HepG2 (cell line): ENCODE results near the gene KAZN. TPM values are rescaled to one million over a fixed set of nuclear protein-coding genes. Genes with fewer than 3 reads are reported as not detected.

ENCODE experiments used
- ATAC-seq: fragments of 200-7000 bp; cut with Tn5 transposase; 3 replicates; pipeline ENCODE4 v1.9.1; 2020; ENCODE audit warnings: mild to moderate bottlenecking, moderate library complexity
- BruUV-seq: library from RNA; stranded (reverse); fragments of 400-500 nt; replicated peaks from 2 replicates; lab custom pipeline; 2021; lab: Mats Ljungman, UMichigan
- CTCF ChIA-PET: fragments of 300-600 bp; formaldehyde crosslinking; extraction: SDS; loops from one replicate; lab custom pipeline; 2021; ENCODE audit warnings: low total read pairs, inconsistent platforms, low intra/inter-chr PET ratio; lab: Yijun Ruan, JAX
- POLR2A ChIA-PET: fragments of 350-600 bp; sonication (Branson Sonifier 250); formaldehyde crosslinking; loops from one replicate; lab custom pipeline; 2020; ENCODE audit warnings: antibody characterized with exemption, inconsistent platforms; lab: Yijun Ruan, JAX
- DNase-seq: peaks from one replicate; pipeline ENCODE4 v3.0.0-alpha.2; 2015; ENCODE audit warnings: low spot score
- FAIRE-seq: peaks from 3 replicates; lab custom pipeline; 2011; peaks lifted over from hg19 to GRCh38; lab: Jason Lieb, UNC
- H2AFZ ChIP-seq: one replicate; pipeline ENCODE4 v1.6.1; 2011; ENCODE audit warnings: low read length, inconsistent platforms
- H3K27ac ChIP-seq: fragments of 300-600 bp; 3 replicates; pipeline ENCODE4 v1.8.0; 2011; ENCODE audit warnings: mixed run types, mild to moderate bottlenecking, mixed read lengths, low read length, inconsistent platforms; ENCODE audit not compliant: insufficient read depth; ENCODE audit errors: extremely low read length
- H3K27me3 ChIP-seq, 2 experiments: fragments of 200-600 bp in 1 of 2; 2 replicates in 1 of 2; 3 replicates in 1 of 2; pipeline versions ENCODE4 v1.6.0 to v1.8.0; 2011; ENCODE audit warnings: low read length in 2 of 2, mild to moderate bottlenecking in 2 of 2, moderate library complexity in 2 of 2, inconsistent platforms in 1 of 2; ENCODE audit not compliant: insufficient read depth in 2 of 2, control insufficient read depth in 1 of 2
- H3K36me3 ChIP-seq, 2 experiments: fragments of 200-600 bp in 1 of 2; replicated peaks in 1 of 2; 2 replicates in 1 of 2; 3 replicates in 1 of 2; pipeline versions ENCODE4 v1.5.1 to v1.8.0; 2011; ENCODE audit warnings: low read length in 2 of 2, inconsistent platforms in 1 of 2; ENCODE audit not compliant: insufficient read depth in 2 of 2, control insufficient read depth in 1 of 2
- H3K4me1 ChIP-seq: 2 replicates; pipeline ENCODE4 v1.5.1; 2012; ENCODE audit warnings: low read length, inconsistent platforms; ENCODE audit not compliant: insufficient read depth
- H3K4me2 ChIP-seq: 2 replicates; pipeline ENCODE4 v1.6.0; 2011; ENCODE audit warnings: low read depth, low read length, inconsistent platforms
- H3K4me3 ChIP-seq, 3 experiments: fragments of 200-600 bp in 1 of 3; sonication (generic), shearing (Covaris generic) in 1 of 3; replicated peaks in 1 of 3; 2 replicates each; pipeline ENCODE4 v1.5.1; 2011 to 2016; ENCODE audit warnings: low read length in 3 of 3, inconsistent platforms in 2 of 3, low read depth in 2 of 3, mild to moderate bottlenecking in 2 of 3, control low read depth in 1 of 3, mixed read lengths in 1 of 3; ENCODE audit not compliant: insufficient read depth in 1 of 3
- H3K79me2 ChIP-seq: one replicate; pipeline ENCODE4 v1.6.1; 2011; ENCODE audit warnings: low read length, inconsistent platforms; ENCODE audit not compliant: insufficient read depth
- H3K9ac ChIP-seq: 2 replicates; pipeline ENCODE4 v1.6.0; 2011; ENCODE audit warnings: mild to moderate bottlenecking, low read depth, low read length, inconsistent platforms; ENCODE audit not compliant: insufficient read depth
- H3K9me3 ChIP-seq: 2 replicates; pipeline ENCODE4 v1.5.1; 2012; ENCODE audit warnings: mild to moderate bottlenecking, low read length
- H4K20me1 ChIP-seq: 2 replicates; pipeline ENCODE4 v1.6.0; 2011; ENCODE audit warnings: inconsistent platforms, mild to moderate bottlenecking, low read length, moderate library complexity; ENCODE audit not compliant: insufficient read depth
- AKAP8 ChIP-seq: sonication (generic); formaldehyde crosslinking; IDR thresholded peaks from 2 replicates; pipeline ENCODE4 v1.5.1; 2020; ENCODE audit warnings: mild to moderate bottlenecking, missing genetic modification reagents
- CBFB ChIP-seq: sonication (generic); formaldehyde crosslinking; IDR thresholded peaks from 2 replicates; pipeline ENCODE4 v1.4.0; 2020; ENCODE audit warnings: missing genetic modification reagents
- CBX1 ChIP-seq: IDR thresholded peaks from one replicate; pipeline ENCODE4 v1.6.1; 2016; ENCODE audit warnings: antibody characterized with exemption, low read depth
- FOXC1 ChIP-seq: sonication (generic); formaldehyde crosslinking; IDR thresholded peaks from 2 replicates; pipeline ENCODE4 v1.8.0; 2022; ENCODE audit warnings: mild to moderate bottlenecking, missing genetic modification reagents, borderline replicate concordance
- GABPB1 ChIP-seq: IDR thresholded peaks from 2 replicates; pipeline ENCODE4 v1.6.1; 2016; ENCODE audit warnings: mild to moderate bottlenecking, missing genetic modification reagents, moderate library complexity, missing compliant biosample characterization
- SALL2 ChIP-seq: sonication (generic); formaldehyde crosslinking; IDR thresholded peaks from 2 replicates; pipeline ENCODE4 v1.8.1; 2023; ENCODE audit warnings: mild to moderate bottlenecking, missing genetic modification reagents, inconsistent platforms
- SMAD1 ChIP-seq: sonication (generic); formaldehyde crosslinking; IDR thresholded peaks from 2 replicates; pipeline ENCODE4 v1.4.0; 2020; ENCODE audit warnings: missing genetic modification reagents, low read depth, mild to moderate bottlenecking, borderline replicate concordance
- TFE3 ChIP-seq: IDR thresholded peaks from 2 replicates; pipeline ENCODE4 v1.6.1; 2016
- TRIM24 ChIP-seq: sonication (generic); formaldehyde crosslinking; IDR thresholded peaks from 2 replicates; pipeline ENCODE4 v1.8.0; 2022; ENCODE audit warnings: mild to moderate bottlenecking, missing genetic modification reagents
- ZNF557 ChIP-seq: sonication (generic); formaldehyde crosslinking; IDR thresholded peaks from 2 replicates; pipeline ENCODE4 v1.4.0; 2020; ENCODE audit warnings: missing genetic modification reagents
- WGBS: methylation state at CpG from one replicate; pipeline ENCODE4 v1.1.6; 2017; ENCODE audit warnings: low lambda C conversion rate; 5-methylcytosine and 5-hydroxymethylcytosine counted together
- in situ Hi-C: cut with HindIII; loops from 2 replicates; pipeline ENCODE4 v1.10.0; 2017; ENCODE audit warnings: low pct_unique_long_range_greater_than_20kb; ENCODE audit not compliant: extremely low pct_ligation_motif_present
- intact Hi-C: fragments of 100-400 bp; cut with micrococcal nuclease; formaldehyde crosslinking; loops from one replicate; pipeline ENCODE4 v1.10.0; 2022; ENCODE audit not compliant: unreplicated experiment
- polyA plus RNA-seq, 8 experiments: library from polyadenylated mRNA; depleted of rRNA in 3 of 8; stranded (reverse) in 7 of 8; unstranded in 1 of 8; fragments of >200 nt; fragmentation: Illumina TruSeq in 4 of 8; extraction: Trizol in 4 of 8; gene quantifications; 2 replicates each; pipeline versions ENCODE4 v1.2.1 to v1.2.3, GENCODE V29; 2011 to 2016; ENCODE audit warnings: low read depth in 4 of 8, missing spikeins in 1 of 8, mixed read lengths in 1 of 8; ENCODE audit not compliant: insufficient read depth in 1 of 8
- total RNA-seq, 5 experiments: library from RNA; depleted of rRNA; stranded (reverse); fragments of >200 nt; fragmentation: Illumina TruSeq; extraction: Trizol; gene quantifications; 2 replicates each; pipeline ENCODE4 v1.2.3, GENCODE V29; 2016; ENCODE audit warnings: low read depth in 1 of 5
- TF ChIP-seq, protein P1 (sequence below): sonication (generic); formaldehyde crosslinking; IDR thresholded peaks from 2 replicates; pipeline ENCODE4 v1.4.0; 2020; ENCODE audit warnings: missing genetic modification reagents, borderline replicate concordance
- TF ChIP-seq, protein P2 (sequence below): sonication (generic); formaldehyde crosslinking; IDR thresholded peaks from 2 replicates; pipeline ENCODE4 v1.4.0; 2020; ENCODE audit warnings: missing genetic modification reagents, borderline replicate concordance
- TF ChIP-seq, protein P3 (sequence below): IDR thresholded peaks from 2 replicates; pipeline ENCODE4 v1.6.1; 2016; ENCODE audit warnings: low read depth

KAZN gene
- total and polyA plus RNA-seq, 2 of the 13 experiments (the other 11 are each of a cell fraction or from before 2014, with no cell fraction given), result 10.4 to 13.5 TPM

DNA sequence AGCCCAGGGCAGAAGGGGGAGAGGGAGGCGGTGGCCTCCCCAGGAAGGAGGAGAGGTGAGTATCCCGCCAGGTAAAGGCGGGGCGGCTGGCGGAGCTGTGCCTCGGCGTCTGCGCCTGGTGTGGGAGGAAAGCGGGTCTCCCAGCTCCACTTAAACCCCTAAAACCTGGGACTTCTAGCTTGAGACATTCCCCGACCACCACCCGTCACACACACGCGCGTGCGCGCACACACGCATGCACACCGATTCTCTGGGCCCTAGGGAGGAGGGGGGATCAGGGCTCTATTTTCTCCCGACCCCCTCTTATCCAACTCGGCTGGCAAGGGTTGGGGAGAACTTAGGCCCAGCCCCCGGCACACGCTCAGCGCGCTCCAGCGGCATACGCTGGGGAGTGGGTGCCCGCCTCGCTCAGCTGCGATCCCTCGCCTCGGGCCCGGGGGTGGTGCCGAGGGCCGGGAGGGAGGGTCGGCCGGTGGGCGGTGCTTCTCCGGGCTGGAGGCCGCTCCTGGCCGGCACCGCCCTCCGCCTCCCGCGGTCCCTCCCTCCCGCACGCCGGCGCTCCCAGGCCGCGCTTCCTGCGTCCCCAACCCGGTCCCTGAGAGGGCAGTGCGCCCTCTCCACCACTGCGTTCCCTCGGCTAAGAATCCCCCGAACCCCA, 554.8 kb downstream of the KAZN start, which contains the start of gene TMEM51:
TSS of gene TMEM51 (plus strand) at position 564 of the 658 bp plus-strand sequence. CDS start 61,341 bp downstream, outside the sequence.
- CTCF ChIA-PET, result interaction anchor here (1.2 to 2.7 kb wide), 3 partner anchors 24 to 119 kb away, joined by 3 to 18 read pairs (median 10); no protein-coding TSS in a partner anchor
- no peak; the same call in 1 of the 2 replicates for TF ChIP-seq TFE3 (CRISPR knock-in tag)
- TF ChIP-seq CBX1, result no peak
- TF ChIP-seq, protein P1, sequence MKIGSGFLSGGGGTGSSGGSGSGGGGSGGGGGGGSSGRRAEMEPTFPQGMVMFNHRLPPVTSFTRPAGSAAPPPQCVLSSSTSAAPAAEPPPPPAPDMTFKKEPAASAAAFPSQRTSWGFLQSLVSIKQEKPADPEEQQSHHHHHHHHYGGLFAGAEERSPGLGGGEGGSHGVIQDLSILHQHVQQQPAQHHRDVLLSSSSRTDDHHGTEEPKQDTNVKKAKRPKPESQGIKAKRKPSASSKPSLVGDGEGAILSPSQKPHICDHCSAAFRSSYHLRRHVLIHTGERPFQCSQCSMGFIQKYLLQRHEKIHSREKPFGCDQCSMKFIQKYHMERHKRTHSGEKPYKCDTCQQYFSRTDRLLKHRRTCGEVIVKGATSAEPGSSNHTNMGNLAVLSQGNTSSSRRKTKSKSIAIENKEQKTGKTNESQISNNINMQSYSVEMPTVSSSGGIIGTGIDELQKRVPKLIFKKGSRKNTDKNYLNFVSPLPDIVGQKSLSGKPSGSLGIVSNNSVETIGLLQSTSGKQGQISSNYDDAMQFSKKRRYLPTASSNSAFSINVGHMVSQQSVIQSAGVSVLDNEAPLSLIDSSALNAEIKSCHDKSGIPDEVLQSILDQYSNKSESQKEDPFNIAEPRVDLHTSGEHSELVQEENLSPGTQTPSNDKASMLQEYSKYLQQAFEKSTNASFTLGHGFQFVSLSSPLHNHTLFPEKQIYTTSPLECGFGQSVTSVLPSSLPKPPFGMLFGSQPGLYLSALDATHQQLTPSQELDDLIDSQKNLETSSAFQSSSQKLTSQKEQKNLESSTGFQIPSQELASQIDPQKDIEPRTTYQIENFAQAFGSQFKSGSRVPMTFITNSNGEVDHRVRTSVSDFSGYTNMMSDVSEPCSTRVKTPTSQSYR (CRISPR knock-in tag), result no peak
- TF ChIP-seq SMAD1 (CRISPR knock-in tag), result no peak
- peak; percentile 73 for TF ChIP-seq AKAP8
- TF ChIP-seq, protein P2, sequence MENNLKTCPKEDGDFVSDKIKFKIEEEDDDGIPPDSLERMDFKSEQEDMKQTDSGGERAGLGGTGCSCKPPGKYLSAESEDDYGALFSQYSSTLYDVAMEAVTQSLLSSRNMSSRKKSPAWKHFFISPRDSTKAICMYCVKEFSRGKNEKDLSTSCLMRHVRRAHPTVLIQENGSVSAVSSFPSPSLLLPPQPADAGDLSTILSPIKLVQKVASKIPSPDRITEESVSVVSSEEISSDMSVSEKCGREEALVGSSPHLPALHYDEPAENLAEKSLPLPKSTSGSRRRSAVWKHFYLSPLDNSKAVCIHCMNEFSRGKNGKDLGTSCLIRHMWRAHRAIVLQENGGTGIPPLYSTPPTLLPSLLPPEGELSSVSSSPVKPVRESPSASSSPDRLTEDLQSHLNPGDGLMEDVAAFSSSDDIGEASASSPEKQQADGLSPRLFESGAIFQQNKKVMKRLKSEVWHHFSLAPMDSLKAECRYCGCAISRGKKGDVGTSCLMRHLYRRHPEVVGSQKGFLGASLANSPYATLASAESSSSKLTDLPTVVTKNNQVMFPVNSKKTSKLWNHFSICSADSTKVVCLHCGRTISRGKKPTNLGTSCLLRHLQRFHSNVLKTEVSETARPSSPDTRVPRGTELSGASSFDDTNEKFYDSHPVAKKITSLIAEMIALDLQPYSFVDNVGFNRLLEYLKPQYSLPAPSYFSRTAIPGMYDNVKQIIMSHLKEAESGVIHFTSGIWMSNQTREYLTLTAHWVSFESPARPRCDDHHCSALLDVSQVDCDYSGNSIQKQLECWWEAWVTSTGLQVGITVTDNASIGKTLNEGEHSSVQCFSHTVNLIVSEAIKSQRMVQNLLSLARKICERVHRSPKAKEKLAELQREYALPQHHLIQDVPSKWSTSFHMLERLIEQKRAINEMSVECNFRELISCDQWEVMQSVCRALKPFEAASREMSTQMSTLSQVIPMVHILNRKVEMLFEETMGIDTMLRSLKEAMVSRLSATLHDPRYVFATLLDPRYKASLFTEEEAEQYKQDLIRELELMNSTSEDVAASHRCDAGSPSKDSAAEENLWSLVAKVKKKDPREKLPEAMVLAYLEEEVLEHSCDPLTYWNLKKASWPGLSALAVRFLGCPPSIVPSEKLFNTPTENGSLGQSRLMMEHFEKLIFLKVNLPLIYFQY, result 0 out of 2 replicates have a peak, but pooled peaks have one; percentile 42
- TF ChIP-seq GABPB1 (CRISPR knock-in tag), result peak; percentile 66; the same call in 1 of the 2 replicates
- TF ChIP-seq CBFB (CRISPR knock-in tag), result no peak
- TF ChIP-seq, protein P3, sequence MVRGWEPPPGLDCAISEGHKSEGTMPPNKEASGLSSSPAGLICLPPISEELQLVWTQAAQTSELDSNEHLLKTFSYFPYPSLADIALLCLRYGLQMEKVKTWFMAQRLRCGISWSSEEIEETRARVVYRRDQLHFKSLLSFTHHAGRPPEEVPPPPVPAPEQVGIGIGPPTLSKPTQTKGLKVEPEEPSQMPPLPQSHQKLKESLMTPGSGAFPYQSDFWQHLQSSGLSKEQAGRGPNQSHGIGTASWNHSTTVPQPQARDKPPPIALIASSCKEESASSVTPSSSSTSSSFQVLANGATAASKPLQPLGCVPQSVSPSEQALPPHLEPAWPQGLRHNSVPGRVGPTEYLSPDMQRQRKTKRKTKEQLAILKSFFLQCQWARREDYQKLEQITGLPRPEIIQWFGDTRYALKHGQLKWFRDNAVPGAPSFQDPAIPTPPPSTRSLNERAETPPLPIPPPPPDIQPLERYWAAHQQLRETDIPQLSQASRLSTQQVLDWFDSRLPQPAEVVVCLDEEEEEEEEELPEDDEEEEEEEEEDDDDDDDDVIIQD (CRISPR knock-in tag), result no peak
- no peak for TF ChIP-seq TRIM24 (CRISPR knock-in tag)
- TF ChIP-seq ZNF557 (CRISPR knock-in tag), result no peak
- TF ChIP-seq FOXC1 (CRISPR knock-in tag), result peak; percentile 61; the same call in 1 of the 2 replicates
- TF ChIP-seq SALL2 (CRISPR knock-in tag), result peak; percentile 11; the same call in 1 of the 2 replicates

More for the DNA sequence above, 554.8 kb downstream of the KAZN start, which contains the start of gene TMEM51:
- intact Hi-C loops, result loop anchor here (2.0 to 5.0 kb wide), 3 partner anchors 25 to 43 kb away; no protein-coding TSS in a partner anchor
- TSS peak; percentile 43 for BruUV-seq
- peaks cover 81% of the 10 kb centered on the region for H3K4me1 ChIP-seq
- peaks cover 28% of the 10 kb centered on the region; the same call in 1 of the 2 replicates for H4K20me1 ChIP-seq
- H3K27me3 ChIP-seq, result no peaks in the 10 kb centered on the region
- DNase-seq (peak; percentile 60), FAIRE-seq (no peak), ATAC-seq (peak; percentile 76)
- no peak within 1 kb of the TSS for H2AFZ ChIP-seq
- H3K9me3 ChIP-seq, result no peaks in the 10 kb centered on the region
- H3K4me3 ChIP-seq, result peak within 1 kb of the TSS; percentile 69 to 83 (median 70)
- in situ Hi-C loops, result no loop called here
- peak within 1 kb of the TSS; percentile 69 for H3K27ac ChIP-seq
- H3K79me2 ChIP-seq, result peaks cover 62% of the 10 kb centered on the region
- H3K36me3 ChIP-seq, result peaks cover 0 to 11% of the 10 kb centered on the region in 2 experiments; a peak in 3 of 5 replicates
- peak within 1 kb of the TSS; percentile 77 for H3K9ac ChIP-seq
- 0% methylated on average over 11 of the region's 56 CpGs for WGBS
- H3K4me2 ChIP-seq, result peak within 1 kb of the TSS; percentile 86
- POLR2A ChIA-PET, result interaction anchor here (0.6 to 3.9 kb wide), 14 partner anchors 12 to 119 kb away, joined by 3 to 33 read pairs (median 5); no protein-coding TSS in a partner anchor
